SK-N-SH (cell line): ENCODE data around the gene WTAP. TPM values are rescaled to one million over a fixed set of nuclear protein-coding genes. Genes with fewer than 3 reads are reported as not detected.
"Not testable (repeated sequence)": the region's sequence is repeated elsewhere in the genome, so short reads cannot be mapped to it uniquely, and the experiment has no call there.

Experiments used
- CTCF ChIA-PET: fragments of 300-600, 350-600 bp; formaldehyde crosslinking; extraction: SDS; loops from one replicate; lab custom pipeline; 2021; lab: Yijun Ruan, JAX
- POLR2A ChIA-PET: fragments of 350-600 bp; sonication (Branson Sonifier 250); formaldehyde crosslinking; extraction: SDS; loops from one replicate; lab custom pipeline; 2020; ENCODE audit warnings: antibody characterized with exemption, inconsistent platforms; lab: Yijun Ruan, JAX
- DNase-seq: peaks from one replicate; pipeline ENCODE4 v3.0.0; 2012
- H2AFZ ChIP-seq: fragments of 200-600 bp; sonication (generic); 2 replicates; pipeline ENCODE4 v1.8.1; 2016; ENCODE audit warnings: antibody characterized with exemption, mild to moderate bottlenecking, low read depth
- H3F3A ChIP-seq: fragments of 200-600 bp; sonication (generic); replicated peaks from 2 replicates; pipeline ENCODE3; 2016; ENCODE audit warnings: antibody characterized with exemption, mild to moderate bottlenecking; ENCODE audit not compliant: insufficient read depth
- H3K27ac ChIP-seq, 2 experiments: fragments of 200-500 bp in 1 of 2; fragments of 200-600 bp in 1 of 2; sonication (Bioruptor generic) in 1 of 2; sonication (generic), shearing (Covaris generic) in 1 of 2; 2 replicates each; pipeline versions ENCODE4 v1.5.1 to v1.6.1; 2014 to 2016; ENCODE audit warnings: low read depth in 2 of 2, inconsistent platforms in 1 of 2, low read length in 1 of 2, mild to moderate bottlenecking in 1 of 2, mixed read lengths in 1 of 2
- H3K27me3 ChIP-seq: fragments of 200-600 bp; sonication (generic), shearing (Covaris generic); 2 replicates; pipeline ENCODE4 v1.6.1; 2016; ENCODE audit warnings: mixed run types; ENCODE audit not compliant: insufficient read depth
- H3K36me3 ChIP-seq, 2 experiments: fragments of 200-500 bp in 1 of 2; fragments of 200-600 bp in 1 of 2; sonication (Bioruptor generic) in 1 of 2; sonication (generic) in 1 of 2; replicated peaks in 1 of 2; 2 replicates each; pipeline versions ENCODE3 to v1.5.1; 2014 to 2016; ENCODE audit warnings: low read length in 1 of 2, mild to moderate bottlenecking in 1 of 2; ENCODE audit not compliant: insufficient read depth in 2 of 2, control insufficient read depth in 1 of 2
- H3K4me1 ChIP-seq, 2 experiments: fragments of 200-500 bp in 1 of 2; fragments of 200-600 bp in 1 of 2; sonication (Bioruptor generic) in 1 of 2; sonication (generic), shearing (Covaris generic) in 1 of 2; 2 replicates each; pipeline versions ENCODE4 v1.5.1 to v1.6.1; 2014 to 2016; ENCODE audit warnings: low read depth in 1 of 2, low read length in 1 of 2, mixed run types in 1 of 2; ENCODE audit not compliant: insufficient read depth in 2 of 2, control insufficient read depth in 1 of 2
- H3K4me2 ChIP-seq: fragments of 200-600 bp; sonication (generic), shearing (Covaris generic); 2 replicates; pipeline ENCODE4 v1.6.1; 2017; ENCODE audit warnings: mixed run types
- H3K4me3 ChIP-seq, 2 experiments: fragments of 200-500 bp in 1 of 2; fragments of 200-600 bp in 1 of 2; sonication (Bioruptor generic) in 1 of 2; sonication (generic), shearing (Covaris generic) in 1 of 2; 2 replicates each; pipeline versions ENCODE4 v1.5.1 to v1.8.1; 2014 to 2016; ENCODE audit warnings: low read depth in 2 of 2, inconsistent platforms in 1 of 2, low read length in 1 of 2, mild to moderate bottlenecking in 1 of 2, mixed read lengths in 1 of 2, moderate library complexity in 1 of 2
- H3K79me2 ChIP-seq: fragments of 200-600 bp; sonication (generic); 2 replicates; pipeline ENCODE4 v1.8.1; 2017; ENCODE audit warnings: mild to moderate bottlenecking; ENCODE audit not compliant: insufficient read depth
- H3K9ac ChIP-seq: fragments of 200-600 bp; sonication (generic); 2 replicates; pipeline ENCODE4 v1.6.1; 2017; ENCODE audit warnings: mixed run types
- H3K9me2 ChIP-seq: fragments of 200-600 bp; sonication (generic); 2 replicates; pipeline ENCODE4 v1.6.1; 2017; ENCODE audit warnings: mixed run types
- H3K9me3 ChIP-seq: fragments of 200-600 bp; sonication (generic); 2 replicates; pipeline ENCODE4 v1.6.1; 2017; ENCODE audit warnings: mixed run types, mild to moderate bottlenecking, moderate library complexity
- H4K20me1 ChIP-seq: fragments of 200-600 bp; sonication (generic); 2 replicates; pipeline ENCODE4 v1.6.1; 2017; ENCODE audit warnings: mild to moderate bottlenecking, mixed run types; ENCODE audit not compliant: insufficient read depth
- CHD2 ChIP-seq: fragments of 150-350 bp; IDR thresholded peaks from 2 replicates; pipeline ENCODE4 v1.6.1; 2018; ENCODE audit warnings: low read length; ENCODE audit not compliant: partially characterized antibody
- ELF1 ChIP-seq: IDR thresholded peaks from 2 replicates; pipeline ENCODE4 v1.4.0; 2012
- FOSL2 ChIP-seq: IDR thresholded peaks from 2 replicates; pipeline ENCODE4 v1.4.0; 2012; ENCODE audit warnings: low read depth, mild to moderate bottlenecking, moderate library complexity, borderline replicate concordance
- FOXJ3 ChIP-seq: sonication (generic); formaldehyde crosslinking; IDR thresholded peaks from 2 replicates; pipeline ENCODE4 v1.5.1; 2020; ENCODE audit warnings: mild to moderate bottlenecking, missing genetic modification reagents
- FOXM1 ChIP-seq: IDR thresholded peaks from 2 replicates; pipeline ENCODE4 v1.4.0; 2012; ENCODE audit warnings: low read depth, mild to moderate bottlenecking
- GABPA ChIP-seq: IDR thresholded peaks from 2 replicates; pipeline ENCODE4 v1.4.0; 2012; ENCODE audit warnings: low read depth, mild to moderate bottlenecking
- GATA2 ChIP-seq: sonication (generic); formaldehyde crosslinking; IDR thresholded peaks from 2 replicates; pipeline ENCODE4 v1.5.0; 2020; ENCODE audit warnings: mild to moderate bottlenecking, missing genetic modification reagents
- MEF2A ChIP-seq: IDR thresholded peaks from 2 replicates; pipeline ENCODE4 v1.4.0; 2012; ENCODE audit warnings: low read depth, borderline replicate concordance
- NFIC ChIP-seq: IDR thresholded peaks from 2 replicates; pipeline ENCODE4 v1.4.0; 2012; ENCODE audit warnings: borderline replicate concordance
- NRF1 ChIP-seq: IDR thresholded peaks from 2 replicates; pipeline ENCODE4 v1.6.1; 2012; ENCODE audit warnings: low read depth, mild to moderate bottlenecking, low read length
- POLR2AphosphoS5 ChIP-seq: IDR thresholded peaks from 2 replicates; pipeline ENCODE4 v1.6.1; 2012; ENCODE audit warnings: low read depth, low read length
- RAD21 ChIP-seq: IDR thresholded peaks from 2 replicates; pipeline ENCODE4 v1.6.1; 2012; ENCODE audit warnings: mild to moderate bottlenecking, low read length
- SIN3A ChIP-seq: IDR thresholded peaks from 2 replicates; pipeline ENCODE4 v1.6.1; 2012; ENCODE audit warnings: low read depth, mild to moderate bottlenecking, low read length, moderate library complexity, borderline replicate concordance
- SMC3 ChIP-seq: IDR thresholded peaks from 2 replicates; pipeline ENCODE4 v1.6.1; 2012; ENCODE audit warnings: low read depth, low read length, improper control_type of control experiment
- TEAD4 ChIP-seq: IDR thresholded peaks from 2 replicates; pipeline ENCODE4 v1.4.0; 2012; ENCODE audit warnings: mild to moderate bottlenecking, borderline replicate concordance; ENCODE audit not compliant: insufficient read depth
- WGBS: methylation state at CpG from one replicate; pipeline ENCODE4 v1.1.6; 2017; ENCODE audit warnings: low lambda C conversion rate; 5-methylcytosine and 5-hydroxymethylcytosine counted together
- polyA plus RNA-seq, 3 experiments: library from polyadenylated mRNA; depleted of rRNA; stranded (reverse); fragments of >200 nt; gene quantifications; 2 replicates each; pipeline ENCODE4 v1.2.3, GENCODE V29; 2012
- TF ChIP-seq, protein P1 (sequence below): IDR thresholded peaks from 2 replicates; pipeline ENCODE4 v1.6.1; 2012; ENCODE audit warnings: mild to moderate bottlenecking, low read depth, low read length, moderate library complexity
- TF ChIP-seq, protein P2 (sequence below): IDR thresholded peaks from 2 replicates; pipeline ENCODE4; 2012
- TF ChIP-seq, protein P3 (sequence below): fragments of 200-600 bp; sonication (generic); IDR thresholded peaks from 2 replicates; pipeline ENCODE4 v1.6.1; 2017; ENCODE audit warnings: antibody characterized with exemption, mild to moderate bottlenecking, moderate library complexity
- TF ChIP-seq, protein P4 (sequence below): fragments of 150-350 bp; IDR thresholded peaks from 2 replicates; pipeline ENCODE4 v1.6.1; 2017; ENCODE audit warnings: antibody characterized with exemption, low read length, low read depth, borderline replicate concordance

The WTAP gene
- polyA plus RNA-seq, 1 of the 3 experiments (the other 2 are of a cell fraction) = 12.8 TPM

DNA sequence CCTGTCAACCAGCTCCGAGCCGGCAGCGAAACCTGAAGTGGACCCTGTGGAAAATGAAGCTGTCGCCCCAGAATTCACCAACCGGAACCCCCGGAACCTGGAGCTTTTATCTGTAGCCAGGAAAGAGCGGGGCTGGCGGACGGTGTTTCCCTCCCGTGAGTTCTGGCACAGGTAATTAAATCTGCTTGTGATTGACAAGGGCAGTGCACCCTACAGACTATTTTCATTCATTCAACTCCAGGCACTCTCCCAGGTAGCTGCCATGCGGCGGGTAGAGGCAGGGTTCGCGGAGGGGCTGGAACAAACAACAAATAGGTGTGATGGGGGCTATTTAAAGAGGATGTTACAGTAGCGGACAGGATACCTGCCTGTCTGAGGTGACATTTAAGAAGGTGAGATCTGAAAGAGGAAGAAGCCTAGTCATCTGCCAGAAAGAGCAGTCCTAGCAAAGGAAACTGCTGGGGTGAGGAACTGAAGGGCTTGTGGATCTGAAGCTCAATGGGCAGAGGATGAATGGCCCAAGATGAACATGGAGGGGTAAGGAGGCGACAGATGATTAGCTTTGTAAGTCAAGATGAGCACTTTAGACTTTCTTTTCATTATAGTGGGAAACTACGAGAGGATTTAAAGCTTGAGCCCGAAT lies 63.8 kb downstream of the WTAP start:
- Histone ChIP-seq H3K4me1 (peaks cover 10 to 22% of the 10 kb centered on the region in 2 experiments; a peak in 3 of 4 replicates), H3K27ac (peak overlapping the region; percentile 74 to 80; a peak in 3 of 4 replicates), H3F3A (peaks cover 3% of the 10 kb centered on the region), H4K20me1 (peaks cover 13% of the 10 kb centered on the region), H3K9me2 (no peaks in the 10 kb centered on the region), H3K9ac (peak overlapping the region; percentile 75), H3K9me3 (no peaks in the 10 kb centered on the region)
- CTCF ChIA-PET = interaction anchor here (0.5 to 1.2 kb wide), 4 partner anchors 28 to 99 kb away, joined by 3 read pairs; no protein-coding TSS in a partner anchor
- DNase-seq = no peak
- TF ChIP-seq, protein P1, sequence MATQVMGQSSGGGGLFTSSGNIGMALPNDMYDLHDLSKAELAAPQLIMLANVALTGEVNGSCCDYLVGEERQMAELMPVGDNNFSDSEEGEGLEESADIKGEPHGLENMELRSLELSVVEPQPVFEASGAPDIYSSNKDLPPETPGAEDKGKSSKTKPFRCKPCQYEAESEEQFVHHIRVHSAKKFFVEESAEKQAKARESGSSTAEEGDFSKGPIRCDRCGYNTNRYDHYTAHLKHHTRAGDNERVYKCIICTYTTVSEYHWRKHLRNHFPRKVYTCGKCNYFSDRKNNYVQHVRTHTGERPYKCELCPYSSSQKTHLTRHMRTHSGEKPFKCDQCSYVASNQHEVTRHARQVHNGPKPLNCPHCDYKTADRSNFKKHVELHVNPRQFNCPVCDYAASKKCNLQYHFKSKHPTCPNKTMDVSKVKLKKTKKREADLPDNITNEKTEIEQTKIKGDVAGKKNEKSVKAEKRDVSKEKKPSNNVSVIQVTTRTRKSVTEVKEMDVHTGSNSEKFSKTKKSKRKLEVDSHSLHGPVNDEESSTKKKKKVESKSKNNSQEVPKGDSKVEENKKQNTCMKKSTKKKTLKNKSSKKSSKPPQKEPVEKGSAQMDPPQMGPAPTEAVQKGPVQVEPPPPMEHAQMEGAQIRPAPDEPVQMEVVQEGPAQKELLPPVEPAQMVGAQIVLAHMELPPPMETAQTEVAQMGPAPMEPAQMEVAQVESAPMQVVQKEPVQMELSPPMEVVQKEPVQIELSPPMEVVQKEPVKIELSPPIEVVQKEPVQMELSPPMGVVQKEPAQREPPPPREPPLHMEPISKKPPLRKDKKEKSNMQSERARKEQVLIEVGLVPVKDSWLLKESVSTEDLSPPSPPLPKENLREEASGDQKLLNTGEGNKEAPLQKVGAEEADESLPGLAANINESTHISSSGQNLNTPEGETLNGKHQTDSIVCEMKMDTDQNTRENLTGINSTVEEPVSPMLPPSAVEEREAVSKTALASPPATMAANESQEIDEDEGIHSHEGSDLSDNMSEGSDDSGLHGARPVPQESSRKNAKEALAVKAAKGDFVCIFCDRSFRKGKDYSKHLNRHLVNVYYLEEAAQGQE = no peak
- TF ChIP-seq GABPA (no peak), ELF1 (no peak), RAD21 (no peak), FOXM1 (no peak), SIN3A (no peak), NRF1 (no peak), SMC3 (no peak), CHD2 (no peak), FOSL2 (no peak), MEF2A (no peak), FOXJ3 (no peak), NFIC (no peak), TEAD4 (no peak), GATA2 (CRISPR knock-in tag) (no peak), POLR2AphosphoS5 (no peak)
- TF ChIP-seq, protein P2, sequence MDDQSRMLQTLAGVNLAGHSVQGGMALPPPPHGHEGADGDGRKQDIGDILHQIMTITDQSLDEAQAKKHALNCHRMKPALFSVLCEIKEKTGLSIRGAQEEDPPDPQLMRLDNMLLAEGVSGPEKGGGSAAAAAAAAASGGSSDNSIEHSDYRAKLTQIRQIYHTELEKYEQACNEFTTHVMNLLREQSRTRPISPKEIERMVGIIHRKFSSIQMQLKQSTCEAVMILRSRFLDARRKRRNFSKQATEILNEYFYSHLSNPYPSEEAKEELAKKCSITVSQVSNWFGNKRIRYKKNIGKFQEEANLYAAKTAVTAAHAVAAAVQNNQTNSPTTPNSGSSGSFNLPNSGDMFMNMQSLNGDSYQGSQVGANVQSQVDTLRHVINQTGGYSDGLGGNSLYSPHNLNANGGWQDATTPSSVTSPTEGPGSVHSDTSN = no peak
- TF ChIP-seq, protein P3, sequence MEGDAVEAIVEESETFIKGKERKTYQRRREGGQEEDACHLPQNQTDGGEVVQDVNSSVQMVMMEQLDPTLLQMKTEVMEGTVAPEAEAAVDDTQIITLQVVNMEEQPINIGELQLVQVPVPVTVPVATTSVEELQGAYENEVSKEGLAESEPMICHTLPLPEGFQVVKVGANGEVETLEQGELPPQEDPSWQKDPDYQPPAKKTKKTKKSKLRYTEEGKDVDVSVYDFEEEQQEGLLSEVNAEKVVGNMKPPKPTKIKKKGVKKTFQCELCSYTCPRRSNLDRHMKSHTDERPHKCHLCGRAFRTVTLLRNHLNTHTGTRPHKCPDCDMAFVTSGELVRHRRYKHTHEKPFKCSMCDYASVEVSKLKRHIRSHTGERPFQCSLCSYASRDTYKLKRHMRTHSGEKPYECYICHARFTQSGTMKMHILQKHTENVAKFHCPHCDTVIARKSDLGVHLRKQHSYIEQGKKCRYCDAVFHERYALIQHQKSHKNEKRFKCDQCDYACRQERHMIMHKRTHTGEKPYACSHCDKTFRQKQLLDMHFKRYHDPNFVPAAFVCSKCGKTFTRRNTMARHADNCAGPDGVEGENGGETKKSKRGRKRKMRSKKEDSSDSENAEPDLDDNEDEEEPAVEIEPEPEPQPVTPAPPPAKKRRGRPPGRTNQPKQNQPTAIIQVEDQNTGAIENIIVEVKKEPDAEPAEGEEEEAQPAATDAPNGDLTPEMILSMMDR = no peak
- TF ChIP-seq, protein P4, sequence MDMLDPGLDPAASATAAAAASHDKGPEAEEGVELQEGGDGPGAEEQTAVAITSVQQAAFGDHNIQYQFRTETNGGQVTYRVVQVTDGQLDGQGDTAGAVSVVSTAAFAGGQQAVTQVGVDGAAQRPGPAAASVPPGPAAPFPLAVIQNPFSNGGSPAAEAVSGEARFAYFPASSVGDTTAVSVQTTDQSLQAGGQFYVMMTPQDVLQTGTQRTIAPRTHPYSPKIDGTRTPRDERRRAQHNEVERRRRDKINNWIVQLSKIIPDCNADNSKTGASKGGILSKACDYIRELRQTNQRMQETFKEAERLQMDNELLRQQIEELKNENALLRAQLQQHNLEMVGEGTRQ = no peak
- TF ChIP-seq, all 33 proteins: peak for 0
- peak overlapping the region; percentile 75; the same call in 1 of the 2 replicates for H2AFZ ChIP-seq
- H3K79me2 ChIP-seq = peaks cover 83% of the 10 kb centered on the region
- peak overlapping the region; percentile 92 for H3K4me2 ChIP-seq
- H3K36me3 ChIP-seq = peaks cover 36 to 55% of the 10 kb centered on the region in 2 experiments
- peak overlapping the region; percentile 73 to 90 for H3K4me3 ChIP-seq
- POLR2A ChIA-PET = interaction anchor here (1.7 to 2.5 kb wide), 2 partner anchors 64 to 97 kb away, joined by 6 to 25 read pairs; partner anchors contain the start of gene WTAP
- 19% methylated on average over 12 of the region's 18 CpGs for WGBS
- no peaks in the 10 kb centered on the region for H3K27me3 ChIP-seq

DNA sequence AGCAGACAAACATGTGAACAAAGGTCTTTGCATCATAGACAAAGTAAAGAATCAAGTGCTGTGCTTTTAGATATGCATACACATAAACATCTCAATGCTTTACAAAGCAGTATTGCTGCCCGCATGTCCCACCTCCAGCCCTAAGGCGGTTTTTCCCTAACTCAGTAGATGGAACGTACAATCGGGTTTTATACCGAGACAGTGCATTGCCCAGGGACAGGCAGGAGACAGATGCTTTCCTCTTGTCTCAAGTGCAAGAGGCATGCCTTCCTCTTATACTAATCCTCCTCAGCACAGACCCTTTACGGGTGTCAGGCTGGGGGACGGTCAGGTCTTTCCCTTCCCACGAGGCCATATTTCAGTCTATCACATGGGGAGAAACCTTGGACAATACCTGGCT lies 67.7 kb downstream of the WTAP start:
- WGBS = 73% methylated on average over 6 of the region's 8 CpGs
- DNase-seq, H4K20me1 ChIP-seq: not testable (repeated sequence)

More for the DNA sequence above, 67.7 kb downstream of the WTAP start:
- H3K27ac ChIP-seq, H3K4me3 ChIP-seq, H3K4me1 ChIP-seq, H3K4me2 ChIP-seq, H3K9ac ChIP-seq, POLR2A ChIA-PET, H2AFZ ChIP-seq, H3K9me2 ChIP-seq, CTCF ChIA-PET, H3K9me3 ChIP-seq, H3K27me3 ChIP-seq: not testable (repeated sequence)
- H3K36me3 ChIP-seq = peaks cover 43 to 56% of the 10 kb centered on the region in 2 experiments
- H3K79me2 ChIP-seq = peaks cover 56% of the 10 kb centered on the region
- peaks cover 11% of the 10 kb centered on the region for H3F3A ChIP-seq
